ENCODE data around the gene ASIC2. TPM values are rescaled to one million over a fixed set of nuclear protein-coding genes. Genes with fewer than 3 reads are reported as not detected.
A peak's percentile ranks its signal among the peaks of the same experiment; 100 is the strongest.

The ASIC2 gene
- total RNA-seq, 1 experiment from 2014 or later, result not detected

GRCh38 chr17:33204156-33204555 is 88.9 kb downstream of the ASIC2 start:
- no peak for DNase-seq (ENCODE audit: low spot score)

- no peak for DNase-seq (ENCODE audit: low spot score)
These were observed 90.1 kb downstream of the ASIC2 start for GRCh38 chr17:33202796-33203495.

GRCh38 chr17:33202021-33202420 is 91.1 kb downstream of the ASIC2 start:
- DNase-seq (ENCODE audit: low spot score), result no peak

- DNase-seq (ENCODE audit: low spot score), result no peak
These were observed 91.8 kb downstream of the ASIC2 start for GRCh38 chr17:33201283-33201682.

- DNase-seq (ENCODE audit: low spot score), result no peak
These were observed 92.5 kb downstream of the ASIC2 start for GRCh38 chr17:33200587-33200986.

GRCh38 chr17:33199571-33200510 is 93.3 kb downstream of the ASIC2 start:
- no peak for DNase-seq (ENCODE audit: low spot score)

GRCh38 chr17:33198954-33199353 is 94.1 kb downstream of the ASIC2 start:
- no peak for DNase-seq (ENCODE audit: low spot score)

GRCh38 chr17:33197342-33197741 is 95.8 kb downstream of the ASIC2 start:
- no peak for DNase-seq (ENCODE audit: low spot score)

- no peak for DNase-seq (ENCODE audit: low spot score)
These were observed 96.2 kb downstream of the ASIC2 start for GRCh38 chr17:33196883-33197282.

- DNase-seq (ENCODE audit: low spot score), result no peak
These were observed 99.9 kb downstream of the ASIC2 start for GRCh38 chr17:33192951-33193911.

GRCh38 chr17:33183487-33184026 is 109.5 kb downstream of the ASIC2 start:
- no peak for DNase-seq (ENCODE audit: low spot score)

- no peak for DNase-seq (ENCODE audit: low spot score)
These were observed 113.9 kb downstream of the ASIC2 start for GRCh38 chr17:33179151-33179550.

- no peak for DNase-seq (ENCODE audit: low spot score)
These were observed 114.4 kb downstream of the ASIC2 start for GRCh38 chr17:33178681-33179080.

GRCh38 chr17:33175562-33175961 is 117.5 kb downstream of the ASIC2 start:
- no peak for DNase-seq (ENCODE audit: low spot score)

GRCh38 chr17:33171931-33172330 is 121.2 kb downstream of the ASIC2 start:
- no peak for DNase-seq (ENCODE audit: low spot score)

- peak; percentile 30 for DNase-seq (ENCODE audit: low spot score)
These were observed 123.4 kb downstream of the ASIC2 start for GRCh38 chr17:33169580-33170285.

GRCh38 chr17:33167736-33168135 is 125.4 kb downstream of the ASIC2 start:
- DNase-seq (ENCODE audit: low spot score), result no peak

GRCh38 chr17:33166472-33166871 is 126.6 kb downstream of the ASIC2 start:
- DNase-seq (ENCODE audit: low spot score), result no peak

- DNase-seq (ENCODE audit: low spot score), result no peak
These were observed 128.8 kb downstream of the ASIC2 start for GRCh38 chr17:33164169-33164881.

- DNase-seq (ENCODE audit: low spot score), result no peak
These were observed 129.4 kb downstream of the ASIC2 start for GRCh38 chr17:33163533-33164168.

Measured in A172 (cell line).